Activated naive CD4-positive, alpha-beta T cell treated with anti-CD3 and anti-CD28 coated beads, Interleukin-2, amount 50 U/mL, for 16 hours (primary cell): ENCODE results near the gene SIPA1L3.
A peak's percentile ranks its signal among the peaks of the same experiment; 100 is the strongest.

ENCODE experiments used
- DNase-seq: peaks from one replicate; pipeline ENCODE4 v3.0.0-alpha.2; 2020

SIPA1L3 gene

GRCh38 chr19:38197937-38198704 is 291.1 kb downstream of the SIPA1L3 start:
- DNase-seq = no peak

GRCh38 chr19:38199340-38199739 is 292.3 kb downstream of the SIPA1L3 start:
- no peak for DNase-seq

GRCh38 chr19:38201731-38202130 is 294.7 kb downstream of the SIPA1L3 start:
- DNase-seq = no peak

GRCh38 chr19:38202504-38202903 is 295.5 kb downstream of the SIPA1L3 start:
- no peak for DNase-seq

GRCh38 chr19:38203197-38203596 is 296.2 kb downstream of the SIPA1L3 start:
- no peak for DNase-seq

- no peak for DNase-seq
These were observed 297.1 kb downstream of the SIPA1L3 start for GRCh38 chr19:38204096-38204495.

- no peak for DNase-seq
These were observed 297.7 kb downstream of the SIPA1L3 start for GRCh38 chr19:38204728-38205127.

- DNase-seq = no peak
These were observed 299.2 kb downstream of the SIPA1L3 start for GRCh38 chr19:38206006-38206745.

GRCh38 chr19:38206928-38207327 is 299.9 kb downstream of the SIPA1L3 start:
- no peak for DNase-seq

- no peak for DNase-seq
These were observed 300.5 kb downstream of the SIPA1L3 start for GRCh38 chr19:38207543-38207942.

- DNase-seq = no peak
These were observed 301.6 kb downstream of the SIPA1L3 start for GRCh38 chr19:38208571-38208970.

- no peak for DNase-seq
These were observed 302.1 kb downstream of the SIPA1L3 start for GRCh38 chr19:38209152-38209551.

GRCh38 chr19:38209671-38210457 is 302.9 kb downstream of the SIPA1L3 start:
- DNase-seq = no peak

GRCh38 chr19:38210458-38210987 is 303.5 kb downstream of the SIPA1L3 start:
- DNase-seq = no peak

GRCh38 chr19:38211151-38211591 is 304.2 kb downstream of the SIPA1L3 start:
- DNase-seq = no peak

- no peak for DNase-seq
These were observed 304.8 kb downstream of the SIPA1L3 start for GRCh38 chr19:38211766-38212165.

GRCh38 chr19:38213469-38213868 is 306.5 kb downstream of the SIPA1L3 start:
- DNase-seq = no peak

- peak; percentile 47 for DNase-seq
These were observed 307.1 kb downstream of the SIPA1L3 start for GRCh38 chr19:38213911-38214625.

- DNase-seq = no peak
These were observed 310.0 kb downstream of the SIPA1L3 start for GRCh38 chr19:38216785-38217641.

GRCh38 chr19:38218204-38218603 is 311.2 kb downstream of the SIPA1L3 start:
- no peak for DNase-seq

GRCh38 chr19:38219221-38219620 is 312.2 kb downstream of the SIPA1L3 start:
- no peak for DNase-seq
